BJ (cell line): ENCODE measurements around the gene PEBP1. TPM values are rescaled to one million over a fixed set of nuclear protein-coding genes. Genes with fewer than 3 reads are reported as not detected.

Experiments used
- CTCF ChIA-PET: fragments of 350-600 bp; formaldehyde crosslinking; extraction: SDS; loops from one replicate; lab custom pipeline; 2021; ENCODE audit warnings: antibody characterized with exemption, inconsistent platforms; lab: Yijun Ruan, JAX
- POLR2A ChIA-PET: fragments of 300-600 bp; sonication (Branson Sonifier 250); formaldehyde crosslinking; extraction: SDS; loops from one replicate; lab custom pipeline; 2021; ENCODE audit warnings: antibody characterized with exemption; lab: Charles Lee
- DNase-seq: peaks from one replicate; pipeline ENCODE4 v3.0.0-alpha.2; 2011; ENCODE audit warnings: low read depth
- H3K27me3 ChIP-seq: 2 replicates; pipeline ENCODE4 v1.6.0; 2011; ENCODE audit warnings: low read length; ENCODE audit not compliant: control insufficient read depth, insufficient read depth
- H3K36me3 ChIP-seq: 2 replicates; pipeline ENCODE4 v1.5.1; 2011; ENCODE audit warnings: low read length; ENCODE audit not compliant: control insufficient read depth, insufficient read depth
- H3K4me3 ChIP-seq: 2 replicates; pipeline ENCODE4 v1.5.1; 2011; ENCODE audit warnings: low read depth, mild to moderate bottlenecking, control low read depth, low read length
- polyA plus RNA-seq: library from polyadenylated mRNA; depleted of rRNA; stranded (reverse); fragments of >200 nt; gene quantifications from 2 replicates; pipeline ENCODE4 v1.2.3, GENCODE V29; 2011
- TF ChIP-seq, protein P1 (sequence below): IDR thresholded peaks from 2 replicates; pipeline ENCODE4 v1.5.1; 2011; ENCODE audit warnings: low read depth, mild to moderate bottlenecking, control low read depth, inconsistent platforms, low read length, moderate library complexity; ENCODE audit not compliant: insufficient read depth

PEBP1 gene
- polyA plus RNA-seq, 1 experiment = 201 TPM

DNA sequence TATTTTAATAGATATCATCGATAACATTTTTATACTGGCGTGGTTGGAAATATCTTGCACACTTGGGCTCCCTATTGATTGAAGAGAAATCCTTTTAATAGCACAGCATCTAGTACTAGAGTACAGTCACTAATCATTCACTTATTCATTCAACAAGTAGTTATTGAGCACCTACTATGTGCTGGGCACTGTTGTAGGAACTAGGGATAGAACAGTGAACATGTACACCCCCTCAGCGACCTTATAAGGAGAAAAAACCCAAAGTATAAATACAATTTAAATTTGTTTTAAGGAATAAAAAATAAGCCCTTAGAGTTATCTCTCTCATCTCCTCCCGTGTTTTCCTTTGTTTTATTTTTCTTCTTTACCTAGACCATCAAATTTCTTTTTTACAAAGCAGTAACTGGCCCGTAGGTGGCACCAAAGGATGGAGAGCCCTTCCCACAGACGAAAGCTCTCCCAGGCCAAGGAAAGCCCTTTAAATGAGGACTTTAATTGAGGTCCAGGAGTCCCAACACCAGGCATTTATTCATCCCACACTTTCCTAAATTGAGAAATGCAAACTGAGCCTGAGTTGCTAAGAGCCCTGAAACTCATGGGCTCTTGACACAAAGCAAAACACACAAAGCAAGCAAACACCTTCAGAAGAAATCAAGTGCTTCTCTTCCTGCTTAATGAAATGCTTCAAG is 29.0 kb downstream of the PEBP1 start:
- DNase-seq = no peak
- ChIA-PET CTCF (interaction anchor here (0.6 to 5.9 kb wide), 9 partner anchors 10 to 289 kb away, joined by 3 to 53 read pairs (median 3); partner anchors contain the start of gene SUDS3), POLR2A (interaction anchor here (0.5 kb wide), 1 partner anchor 1364 kb away, joined by 3 read pairs; no protein-coding TSS in a partner anchor)
- TF ChIP-seq, protein P1, sequence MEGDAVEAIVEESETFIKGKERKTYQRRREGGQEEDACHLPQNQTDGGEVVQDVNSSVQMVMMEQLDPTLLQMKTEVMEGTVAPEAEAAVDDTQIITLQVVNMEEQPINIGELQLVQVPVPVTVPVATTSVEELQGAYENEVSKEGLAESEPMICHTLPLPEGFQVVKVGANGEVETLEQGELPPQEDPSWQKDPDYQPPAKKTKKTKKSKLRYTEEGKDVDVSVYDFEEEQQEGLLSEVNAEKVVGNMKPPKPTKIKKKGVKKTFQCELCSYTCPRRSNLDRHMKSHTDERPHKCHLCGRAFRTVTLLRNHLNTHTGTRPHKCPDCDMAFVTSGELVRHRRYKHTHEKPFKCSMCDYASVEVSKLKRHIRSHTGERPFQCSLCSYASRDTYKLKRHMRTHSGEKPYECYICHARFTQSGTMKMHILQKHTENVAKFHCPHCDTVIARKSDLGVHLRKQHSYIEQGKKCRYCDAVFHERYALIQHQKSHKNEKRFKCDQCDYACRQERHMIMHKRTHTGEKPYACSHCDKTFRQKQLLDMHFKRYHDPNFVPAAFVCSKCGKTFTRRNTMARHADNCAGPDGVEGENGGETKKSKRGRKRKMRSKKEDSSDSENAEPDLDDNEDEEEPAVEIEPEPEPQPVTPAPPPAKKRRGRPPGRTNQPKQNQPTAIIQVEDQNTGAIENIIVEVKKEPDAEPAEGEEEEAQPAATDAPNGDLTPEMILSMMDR = peak; percentile 64
- Histone ChIP-seq H3K36me3 (peaks cover 6% of the 10 kb centered on the region), H3K4me3 (no peak overlapping the region), H3K27me3 (no peaks in the 10 kb centered on the region)

DNA sequence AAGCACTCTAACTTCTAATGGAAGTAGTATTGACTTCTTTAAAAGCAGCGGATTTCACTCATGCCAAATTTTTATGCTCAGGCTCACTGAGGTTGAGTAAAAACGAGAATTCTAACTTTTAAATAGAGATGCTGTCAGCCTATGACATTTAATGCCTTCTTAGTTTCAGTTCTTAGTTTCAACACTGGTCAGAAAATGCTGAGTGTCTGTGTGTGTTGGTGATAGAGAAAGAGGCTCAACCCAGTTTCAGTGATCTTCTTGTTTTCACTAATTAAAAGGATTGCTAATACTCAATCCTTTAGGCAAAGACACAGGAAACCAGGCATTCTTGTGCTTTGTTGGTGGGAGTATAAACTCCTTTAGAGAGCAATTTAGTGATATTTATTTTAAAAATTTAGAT is 31.0 kb downstream of the PEBP1 start:
- DNase-seq = no peak
- H3K36me3 ChIP-seq = peaks cover 2% of the 10 kb centered on the region; the same call in 1 of the 2 replicates
- ChIA-PET POLR2A (no interaction called here), CTCF (interaction anchor here (1.4 to 5.9 kb wide), 3 partner anchors 9 to 210 kb away, joined by 3 to 53 read pairs (median 6); partner anchors contain the start of gene SUDS3)
- no peaks in the 10 kb centered on the region for H3K27me3 ChIP-seq
- TF ChIP-seq, protein P1 = no peak
- no peak overlapping the region for H3K4me3 ChIP-seq

DNA sequence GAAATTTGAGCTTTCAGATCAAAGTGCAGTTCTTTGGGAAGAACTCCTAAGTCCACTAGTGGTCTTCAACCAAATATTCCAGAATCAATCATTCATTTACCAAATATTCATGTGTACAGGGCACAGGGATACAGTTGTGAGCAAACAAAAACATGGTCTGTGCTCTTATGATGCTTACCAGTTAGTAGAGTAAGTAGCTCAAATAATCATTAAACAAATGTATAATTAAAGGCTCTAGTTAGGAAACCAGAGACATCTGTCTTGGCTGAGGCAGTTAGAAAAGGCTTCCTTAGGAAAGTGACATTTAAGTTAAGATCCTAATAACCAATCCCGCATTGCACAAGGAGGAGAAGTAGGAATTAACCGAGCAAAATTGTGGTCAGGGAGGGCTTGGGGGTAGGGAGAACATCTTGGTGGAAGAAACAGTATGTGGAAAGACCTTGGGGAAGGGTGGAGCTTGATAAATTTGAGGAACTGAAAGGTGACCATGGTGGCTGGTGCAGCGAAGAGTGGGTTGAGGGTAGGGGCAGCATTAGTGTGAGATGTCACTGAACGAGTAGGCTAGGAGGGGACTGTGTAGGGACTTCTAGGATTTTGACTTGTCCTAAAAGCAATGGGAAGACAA is 40.0 kb downstream of the PEBP1 start:
- H3K4me3 ChIP-seq = no peak overlapping the region
- TF ChIP-seq, protein P1 = no peak
- H3K27me3 ChIP-seq = no peaks in the 10 kb centered on the region
- POLR2A ChIA-PET = no interaction called here
- CTCF ChIA-PET = interaction anchor here (0.7 to 2.7 kb wide), 7 partner anchors 8 to 301 kb away, joined by 3 to 20 read pairs (median 3); partner anchors contain the start of gene SUDS3
- H3K36me3 ChIP-seq = peaks cover 10% of the 10 kb centered on the region
- DNase-seq = no peak

DNA sequence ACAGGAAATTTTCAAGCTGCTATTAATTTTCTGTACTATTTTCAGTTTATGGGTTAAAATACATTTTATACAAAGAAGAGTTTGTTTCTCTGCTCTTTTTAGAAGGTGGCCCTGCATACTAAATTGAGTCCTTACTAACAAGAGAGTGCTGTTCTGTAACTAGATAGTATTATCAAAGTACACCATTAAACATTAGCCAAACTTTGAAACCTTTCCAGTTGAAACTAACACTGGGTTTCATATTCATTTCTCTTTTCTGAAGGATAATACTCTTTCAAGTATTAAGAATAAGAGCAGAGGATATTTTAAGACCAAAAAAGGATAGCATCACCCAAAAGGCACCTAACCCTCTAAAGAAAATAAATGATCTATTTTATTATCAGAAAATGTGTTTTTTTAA is 47.2 kb downstream of the PEBP1 start:
- POLR2A ChIA-PET = interaction anchor here (0.7 kb wide), 1 partner anchor 18 kb away, joined by 3 read pairs; no protein-coding TSS in a partner anchor
- TF ChIP-seq, protein P1 = no peak
- H3K4me3 ChIP-seq = no peak overlapping the region
- no peak for DNase-seq
- H3K36me3 ChIP-seq = peaks cover 5% of the 10 kb centered on the region
- CTCF ChIA-PET = interaction anchor here (0.7 to 9.3 kb wide), 4 partner anchors 13 to 205 kb away, joined by 3 to 226 read pairs (median 4); partner anchors contain the start of genes SUDS3 and TAOK3
- H3K27me3 ChIP-seq = no peaks in the 10 kb centered on the region

DNA sequence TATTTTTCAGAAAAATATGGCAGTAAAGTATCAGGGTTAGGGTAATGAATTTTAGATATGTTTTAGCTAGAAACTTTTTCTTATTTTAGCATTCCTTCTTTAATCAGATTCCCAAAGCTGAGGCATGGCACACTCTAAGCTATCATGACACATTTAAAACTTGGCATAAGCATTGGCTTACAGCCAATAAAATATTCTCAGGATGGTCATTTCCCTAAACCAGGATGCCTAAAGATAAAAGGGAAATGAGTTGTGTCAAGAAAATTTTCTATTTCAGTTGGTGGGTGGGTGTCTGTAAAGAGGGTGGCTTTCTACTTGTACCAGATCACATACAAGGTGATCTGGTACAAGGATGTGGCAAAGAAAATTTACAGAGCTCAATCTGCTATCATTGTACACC is 47.8 kb downstream of the PEBP1 start:
- ChIA-PET CTCF (interaction anchor here (0.6 to 9.3 kb wide), 5 partner anchors 18 to 197 kb away, joined by 3 to 226 read pairs (median 3); partner anchors contain the start of genes SUDS3 and TAOK3), POLR2A (no interaction called here)
- peaks cover 5% of the 10 kb centered on the region for H3K36me3 ChIP-seq
- no peak overlapping the region for H3K4me3 ChIP-seq
- TF ChIP-seq, protein P1 = no peak
- no peak for DNase-seq
- no peaks in the 10 kb centered on the region for H3K27me3 ChIP-seq
